HCT116 (cell line): ENCODE results near the gene ARNT2.

Experiments
- EZH2 ChIP-seq: fragments of 200-600 bp; sonication (generic); IDR thresholded peaks from 2 replicates; pipeline ENCODE4 v1.6.1; 2017; ENCODE audit warnings: antibody characterized with exemption, mixed run types
- JUND ChIP-seq: IDR thresholded peaks from 2 replicates; pipeline ENCODE4 v1.6.1; 2012
- POLR2A ChIP-seq: IDR thresholded peaks from 2 replicates; pipeline ENCODE4 v1.7.0; 2011; ENCODE audit warnings: borderline replicate concordance; ENCODE audit not compliant: insufficient read depth, insufficient read length; ENCODE audit errors: extremely low read depth
- RAD21 ChIP-seq: IDR thresholded peaks from 2 replicates; pipeline ENCODE4 v1.6.1; 2012; ENCODE audit warnings: low read depth, mild to moderate bottlenecking
- REST ChIP-seq: IDR thresholded peaks from 2 replicates; pipeline ENCODE4 v1.6.1; 2012; ENCODE audit warnings: low read depth
- SP1 ChIP-seq: IDR thresholded peaks from 2 replicates; pipeline ENCODE4 v1.6.1; 2012; ENCODE audit warnings: low read depth
- TCF7L2 ChIP-seq: IDR thresholded peaks from 2 replicates; pipeline ENCODE4 v1.7.0; 2011; ENCODE audit warnings: borderline replicate concordance, inconsistent platforms; ENCODE audit not compliant: insufficient read depth, insufficient read length; ENCODE audit errors: extremely low read depth
- YY1 ChIP-seq: IDR thresholded peaks from 2 replicates; pipeline ENCODE4 v1.6.1; 2011; ENCODE audit warnings: low read length, low read depth, moderate library complexity, mild to moderate bottlenecking; ENCODE audit not compliant: insufficient replicate concordance; ENCODE audit errors: extremely low read depth
- TF ChIP-seq, protein P1 (sequence below), 3 experiments: fragments of 200-600 bp in 1 of 3; sonication (generic) in 1 of 3; IDR thresholded peaks in 2 of 3; conservative IDR thresholded peaks in 1 of 3; 2 replicates each; pipeline ENCODE4 v1.5.1; 2012 to 2017; ENCODE audit warnings: low read depth in 2 of 3, low read length in 2 of 3, antibody characterized with exemption in 1 of 3, borderline replicate concordance in 1 of 3, control low read depth in 1 of 3, mild to moderate bottlenecking in 1 of 3, mixed read lengths in 1 of 3, mixed run types in 1 of 3, moderate library complexity in 1 of 3; ENCODE audit not compliant: insufficient read depth in 1 of 3
- TF ChIP-seq, protein P2 (sequence below): IDR thresholded peaks from 2 replicates; pipeline ENCODE4 v1.6.1; 2012

- TF ChIP-seq, protein P1, sequence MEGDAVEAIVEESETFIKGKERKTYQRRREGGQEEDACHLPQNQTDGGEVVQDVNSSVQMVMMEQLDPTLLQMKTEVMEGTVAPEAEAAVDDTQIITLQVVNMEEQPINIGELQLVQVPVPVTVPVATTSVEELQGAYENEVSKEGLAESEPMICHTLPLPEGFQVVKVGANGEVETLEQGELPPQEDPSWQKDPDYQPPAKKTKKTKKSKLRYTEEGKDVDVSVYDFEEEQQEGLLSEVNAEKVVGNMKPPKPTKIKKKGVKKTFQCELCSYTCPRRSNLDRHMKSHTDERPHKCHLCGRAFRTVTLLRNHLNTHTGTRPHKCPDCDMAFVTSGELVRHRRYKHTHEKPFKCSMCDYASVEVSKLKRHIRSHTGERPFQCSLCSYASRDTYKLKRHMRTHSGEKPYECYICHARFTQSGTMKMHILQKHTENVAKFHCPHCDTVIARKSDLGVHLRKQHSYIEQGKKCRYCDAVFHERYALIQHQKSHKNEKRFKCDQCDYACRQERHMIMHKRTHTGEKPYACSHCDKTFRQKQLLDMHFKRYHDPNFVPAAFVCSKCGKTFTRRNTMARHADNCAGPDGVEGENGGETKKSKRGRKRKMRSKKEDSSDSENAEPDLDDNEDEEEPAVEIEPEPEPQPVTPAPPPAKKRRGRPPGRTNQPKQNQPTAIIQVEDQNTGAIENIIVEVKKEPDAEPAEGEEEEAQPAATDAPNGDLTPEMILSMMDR (IDR thresholded peaks at IDR 0.05 in 2 of 3, conservative IDR thresholded peaks at IDR 0.05 in 1 of 3; ENCODE audit: borderline replicate concordance in 1 of 3, insufficient read depth in 1 of 3, low read depth in 2 of 3, low read length in 2 of 3), result no peak
- TF ChIP-seq SP1 (no peak), JUND (no peak), RAD21 (no peak), POLR2A (no peak), EZH2 (no peak), TCF7L2 (no peak), YY1 (no peak), REST (no peak)
- TF ChIP-seq, protein P2, sequence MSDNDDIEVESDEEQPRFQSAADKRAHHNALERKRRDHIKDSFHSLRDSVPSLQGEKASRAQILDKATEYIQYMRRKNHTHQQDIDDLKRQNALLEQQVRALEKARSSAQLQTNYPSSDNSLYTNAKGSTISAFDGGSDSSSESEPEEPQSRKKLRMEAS, result no peak
Measured at GRCh38 chr15:80495401-80495942, 91.3 kb downstream of the ARNT2 start.
